Measurements from ENCODE around the gene SPATC1L. TPM values are rescaled to one million over a fixed set of nuclear protein-coding genes. Genes with fewer than 3 reads are reported as not detected.

The SPATC1L gene
- polyA plus RNA-seq, 3 donors: 3.3 to 6.7 (median 5.8) TPM

- intact Hi-C loops (cut with micrococcal nuclease): no loop called here
- H3K9ac ChIP-seq (ENCODE audit: insufficient read depth, low read length, poor library complexity, severe bottlenecking): no peak overlapping the region
- no peaks in the 10 kb centered on the region for H3K9me3 ChIP-seq (replicated peaks in 1 of 2; ENCODE audit: control insufficient read depth in 1 of 2, insufficient read depth in 1 of 2, low read length in 2 of 2)
- no peaks in the 10 kb centered on the region for H3K27me3 ChIP-seq (ENCODE audit: control insufficient read depth in 2 of 2, insufficient read depth in 2 of 2, low read length in 2 of 2)
- WGBS (ENCODE audit: insufficient coverage): 98% methylated on average over 15 of the region's 18 CpGs
- TF ChIP-seq CTCF (IDR thresholded peaks at IDR 0.05): no peak
- DNase-seq: no peak
- no peaks in the 10 kb centered on the region for H4K20me1 ChIP-seq (ENCODE audit: insufficient read depth, low read length)
- Mint-ChIP-seq H3K4me3 (no peak overlapping the region), H3K9me3 (peaks cover 0 to 2% (median 0%) of the 10 kb centered on the region in 7 donors), H3K4me1 (no peaks in the 10 kb centered on the region), H3K27me3 (ENCODE audit: low read depth in 3 of 3) (peaks cover 0 to 1% (median 0%) of the 10 kb centered on the region in 3 donors), H3K36me3 (peaks cover 13 to 31% of the 10 kb centered on the region in 2 donors), H3K27ac (no peak overlapping the region)
- no peaks in the 10 kb centered on the region for H3K79me2 ChIP-seq (ENCODE audit: insufficient read depth, low read length)
- H2AFZ ChIP-seq (ENCODE audit: insufficient read depth, low read depth, low read length, poor library complexity, severe bottlenecking): no peak overlapping the region
- no peak overlapping the region for H3K4me3 ChIP-seq (replicated peaks in 1 of 3; ENCODE audit: low read depth in 2 of 3, low read length in 3 of 3)
- H3K27ac ChIP-seq (ENCODE audit: low read depth in 1 of 2, low read length in 2 of 2): no peak overlapping the region
- H3K36me3 ChIP-seq (replicated peaks in 1 of 2; ENCODE audit: control insufficient read depth in 1 of 2, insufficient read depth in 2 of 2, low read length in 2 of 2): no peaks in the 10 kb centered on the region
- no peaks in the 10 kb centered on the region for H3K4me1 ChIP-seq (ENCODE audit: control insufficient read depth in 1 of 2, insufficient read depth in 2 of 2, low read length in 2 of 2)
- H3K4me2 ChIP-seq (replicated peaks; ENCODE audit: extremely low read depth, low read length, poor library complexity, severe bottlenecking): no peak overlapping the region
Observed at GRCh38 chr21:46212721-46213484, 28.6 kb upstream of the SPATC1L start.

GRCh38 chr21:46211786-46212720 is 27.8 kb upstream of the SPATC1L start:
- Histone ChIP-seq H3K9ac (ENCODE audit: insufficient read depth, low read length, poor library complexity, severe bottlenecking) (no peak overlapping the region), H3K9me3 (replicated peaks in 1 of 2; ENCODE audit: control insufficient read depth in 1 of 2, insufficient read depth in 1 of 2, low read length in 2 of 2) (no peaks in the 10 kb centered on the region), H3K79me2 (ENCODE audit: insufficient read depth, low read length) (no peaks in the 10 kb centered on the region), H3K4me1 (ENCODE audit: control insufficient read depth in 1 of 2, insufficient read depth in 2 of 2, low read length in 2 of 2) (no peaks in the 10 kb centered on the region), H4K20me1 (ENCODE audit: insufficient read depth, low read length) (no peaks in the 10 kb centered on the region), H3K4me2 (replicated peaks; ENCODE audit: extremely low read depth, low read length, poor library complexity, severe bottlenecking) (no peak overlapping the region), H2AFZ (ENCODE audit: insufficient read depth, low read depth, low read length, poor library complexity, severe bottlenecking) (no peak overlapping the region), H3K4me3 (replicated peaks in 1 of 3; ENCODE audit: low read depth in 2 of 3, low read length in 3 of 3) (no peak overlapping the region), H3K27ac (ENCODE audit: low read depth in 1 of 2, low read length in 2 of 2) (no peak overlapping the region), H3K36me3 (replicated peaks in 1 of 2; ENCODE audit: control insufficient read depth in 1 of 2, insufficient read depth in 2 of 2, low read length in 2 of 2) (peaks cover 0 to 2% of the 10 kb centered on the region in 2 donors), H3K27me3 (ENCODE audit: control insufficient read depth in 2 of 2, insufficient read depth in 2 of 2, low read length in 2 of 2) (no peaks in the 10 kb centered on the region)
- 94% methylated on average over 17 of the region's 23 CpGs for WGBS (ENCODE audit: insufficient coverage)
- Mint-ChIP-seq H3K4me1 (no peaks in the 10 kb centered on the region), H3K36me3 (peaks cover 21 to 34% of the 10 kb centered on the region in 2 donors), H3K27ac (peak overlapping the region in 2 of 7 donors; percentile 1 to 42), H3K4me3 (no peak overlapping the region), H3K27me3 (ENCODE audit: low read depth in 3 of 3) (peaks cover 0 to 4% (median 0%) of the 10 kb centered on the region in 3 donors), H3K9me3 (peaks cover 0 to 2% (median 0%) of the 10 kb centered on the region in 7 donors)
- TF ChIP-seq CTCF (IDR thresholded peaks at IDR 0.05): no peak
- no peak for DNase-seq
- intact Hi-C loops (cut with micrococcal nuclease): no loop called here

Measured in CD14-positive monocyte (primary cell).